BJ (cell line): ENCODE data around the gene CARD10. TPM values are rescaled to one million over a fixed set of nuclear protein-coding genes. Genes with fewer than 3 reads are reported as not detected.

Source experiments
- CTCF ChIA-PET: fragments of 350-600 bp; formaldehyde crosslinking; extraction: SDS; loops from one replicate; lab custom pipeline; 2021; ENCODE audit warnings: antibody characterized with exemption, inconsistent platforms; lab: Yijun Ruan, JAX
- POLR2A ChIA-PET: fragments of 300-600 bp; sonication (Branson Sonifier 250); formaldehyde crosslinking; extraction: SDS; loops from one replicate; lab custom pipeline; 2021; ENCODE audit warnings: antibody characterized with exemption; lab: Charles Lee
- DNase-seq: peaks from one replicate; pipeline ENCODE4 v3.0.0-alpha.2; 2011; ENCODE audit warnings: low read depth
- H3K27me3 ChIP-seq: 2 replicates; pipeline ENCODE4 v1.6.0; 2011; ENCODE audit warnings: low read length; ENCODE audit not compliant: control insufficient read depth, insufficient read depth
- H3K36me3 ChIP-seq: 2 replicates; pipeline ENCODE4 v1.5.1; 2011; ENCODE audit warnings: low read length; ENCODE audit not compliant: control insufficient read depth, insufficient read depth
- H3K4me3 ChIP-seq: 2 replicates; pipeline ENCODE4 v1.5.1; 2011; ENCODE audit warnings: low read depth, mild to moderate bottlenecking, control low read depth, low read length
- polyA plus RNA-seq: library from polyadenylated mRNA; depleted of rRNA; stranded (reverse); fragments of >200 nt; gene quantifications from 2 replicates; pipeline ENCODE4 v1.2.3, GENCODE V29; 2011
- TF ChIP-seq, protein P1 (sequence below): IDR thresholded peaks from 2 replicates; pipeline ENCODE4 v1.5.1; 2011; ENCODE audit warnings: low read depth, mild to moderate bottlenecking, control low read depth, inconsistent platforms, low read length, moderate library complexity; ENCODE audit not compliant: insufficient read depth

CARD10 gene
- polyA plus RNA-seq, 1 experiment, result 4.5 TPM

DNA sequence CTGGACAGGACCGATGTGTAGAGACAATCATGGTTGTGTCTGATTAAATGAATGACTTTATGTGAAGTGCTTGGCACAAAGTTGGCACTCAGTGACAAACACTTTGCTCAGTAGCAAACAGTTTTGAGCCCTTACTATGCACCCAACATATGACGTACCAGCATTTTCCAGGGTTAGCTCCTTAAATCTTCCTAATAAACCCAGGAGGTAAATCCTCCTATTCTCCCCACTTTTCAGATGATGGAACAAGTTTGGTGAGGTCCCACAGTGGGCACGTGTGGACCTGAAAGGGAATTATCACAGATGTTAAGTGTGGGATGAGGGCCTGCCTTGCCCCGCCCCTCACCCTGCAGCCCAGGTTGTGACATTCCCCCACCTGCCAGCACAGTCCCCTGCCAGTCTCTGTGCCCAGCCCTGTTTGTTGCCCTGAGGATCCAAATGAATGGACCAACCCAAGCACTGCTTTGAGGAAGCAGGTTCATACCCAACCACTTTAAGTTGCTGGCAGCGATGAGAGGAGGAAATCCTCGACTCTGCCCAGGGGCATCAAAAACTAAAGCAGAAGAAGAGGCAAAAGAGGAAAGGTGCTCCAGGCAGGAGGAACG lies 6.6 kb upstream of the CARD10 start:
- ChIA-PET POLR2A (no interaction called here), CTCF (interaction anchor here (1.2 to 4.4 kb wide), 3 partner anchors 13 to 208 kb away, joined by 3 to 19 read pairs (median 5); no protein-coding TSS in a partner anchor)

DNA sequence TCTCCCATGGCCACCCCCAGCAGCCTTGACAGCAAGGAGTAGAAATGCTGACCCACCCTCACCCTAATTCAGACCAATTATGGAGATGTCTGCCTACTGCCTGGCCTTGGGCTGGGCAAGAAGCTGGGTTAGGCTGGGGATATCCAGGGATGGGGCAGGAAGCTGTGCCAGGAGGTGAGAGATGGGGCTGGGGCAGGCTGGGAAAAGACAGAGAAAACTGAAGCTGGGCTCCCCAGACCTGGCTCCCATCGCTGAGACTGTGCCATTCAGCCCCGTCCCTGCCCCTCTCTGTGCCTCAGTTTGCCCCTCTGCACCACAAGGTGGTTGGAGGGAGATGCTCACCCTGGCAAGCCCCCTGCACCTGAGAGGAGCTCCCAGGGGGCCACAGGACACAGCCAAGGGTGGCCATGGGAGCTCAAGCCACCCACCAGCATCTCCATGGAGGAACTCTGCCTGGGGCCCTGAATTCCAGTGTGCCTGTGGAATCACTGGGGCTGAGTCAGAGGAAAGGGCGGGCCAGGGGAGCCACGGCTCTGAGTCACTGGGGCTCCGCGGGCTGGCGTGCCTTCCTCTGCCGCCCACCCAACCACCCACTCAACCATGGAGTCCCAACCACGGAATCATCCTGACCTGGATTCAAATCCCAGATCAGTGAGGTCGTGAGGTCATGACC lies 6.0 kb upstream of the CARD10 start:
- TF ChIP-seq, protein P1, sequence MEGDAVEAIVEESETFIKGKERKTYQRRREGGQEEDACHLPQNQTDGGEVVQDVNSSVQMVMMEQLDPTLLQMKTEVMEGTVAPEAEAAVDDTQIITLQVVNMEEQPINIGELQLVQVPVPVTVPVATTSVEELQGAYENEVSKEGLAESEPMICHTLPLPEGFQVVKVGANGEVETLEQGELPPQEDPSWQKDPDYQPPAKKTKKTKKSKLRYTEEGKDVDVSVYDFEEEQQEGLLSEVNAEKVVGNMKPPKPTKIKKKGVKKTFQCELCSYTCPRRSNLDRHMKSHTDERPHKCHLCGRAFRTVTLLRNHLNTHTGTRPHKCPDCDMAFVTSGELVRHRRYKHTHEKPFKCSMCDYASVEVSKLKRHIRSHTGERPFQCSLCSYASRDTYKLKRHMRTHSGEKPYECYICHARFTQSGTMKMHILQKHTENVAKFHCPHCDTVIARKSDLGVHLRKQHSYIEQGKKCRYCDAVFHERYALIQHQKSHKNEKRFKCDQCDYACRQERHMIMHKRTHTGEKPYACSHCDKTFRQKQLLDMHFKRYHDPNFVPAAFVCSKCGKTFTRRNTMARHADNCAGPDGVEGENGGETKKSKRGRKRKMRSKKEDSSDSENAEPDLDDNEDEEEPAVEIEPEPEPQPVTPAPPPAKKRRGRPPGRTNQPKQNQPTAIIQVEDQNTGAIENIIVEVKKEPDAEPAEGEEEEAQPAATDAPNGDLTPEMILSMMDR, result no peak
- Histone ChIP-seq H3K27me3 (no peaks in the 10 kb centered on the region), H3K4me3 (no peak overlapping the region), H3K36me3 (no peaks in the 10 kb centered on the region)
- peak; percentile 50 for DNase-seq
- ChIA-PET POLR2A (no interaction called here), CTCF (interaction anchor here (1.2 to 4.4 kb wide), 4 partner anchors 14 to 207 kb away, joined by 3 to 19 read pairs (median 4); no protein-coding TSS in a partner anchor)

More for the DNA sequence above, 6.6 kb upstream of the CARD10 start:
- H3K4me3 ChIP-seq, result no peak overlapping the region
- no peaks in the 10 kb centered on the region for H3K36me3 ChIP-seq
- no peaks in the 10 kb centered on the region for H3K27me3 ChIP-seq
- TF ChIP-seq, protein P1, result no peak
- no peak for DNase-seq

DNA sequence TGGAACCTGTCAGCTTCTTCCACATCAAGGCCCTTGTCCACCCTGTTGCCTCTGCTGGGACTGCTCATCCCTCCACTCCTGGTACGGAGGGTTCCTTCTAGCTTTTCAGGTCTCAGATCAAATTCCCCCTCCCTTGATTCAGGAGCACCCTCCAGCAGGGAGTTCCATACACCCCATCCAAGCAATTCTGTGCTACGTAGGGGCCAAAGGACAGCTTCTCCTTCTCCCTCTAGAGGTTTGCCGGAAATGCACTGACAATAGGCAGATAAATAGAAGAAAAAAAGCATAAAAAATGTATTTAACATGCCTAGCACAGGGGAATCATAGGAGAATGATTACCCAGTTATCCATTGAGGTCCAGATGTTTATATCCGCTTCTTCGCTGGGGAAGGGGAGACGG lies 3.3 kb upstream of the CARD10 start:
- POLR2A ChIA-PET, result no interaction called here
- Histone ChIP-seq H3K4me3 (no peak overlapping the region), H3K27me3 (no peaks in the 10 kb centered on the region), H3K36me3 (no peaks in the 10 kb centered on the region)
- DNase-seq, result no peak
- CTCF ChIA-PET, result no interaction called here
- TF ChIP-seq, protein P1, result no peak

DNA sequence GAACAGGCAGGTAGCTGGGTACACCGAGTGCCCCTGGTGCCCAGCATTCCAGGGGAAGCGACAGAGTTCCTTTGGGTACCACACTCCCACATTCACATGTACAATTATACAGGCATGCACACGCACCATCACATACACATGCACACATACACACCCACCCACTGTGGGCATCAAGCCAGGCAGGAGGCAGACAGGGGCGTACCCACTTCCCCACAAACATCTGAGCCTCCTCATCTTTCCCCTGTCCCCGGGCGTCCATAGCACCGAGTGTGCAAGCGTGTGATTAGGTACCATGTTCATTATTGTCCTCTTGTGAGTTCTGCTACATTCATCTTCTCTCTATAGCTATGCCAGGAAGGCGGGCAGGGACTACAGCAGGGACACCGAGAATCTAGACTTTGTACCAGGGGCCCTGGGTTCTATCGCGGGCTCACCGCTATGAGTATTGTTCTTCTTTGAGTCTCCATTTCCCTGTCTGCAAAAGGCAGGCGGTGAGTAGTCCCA lies 2.1 kb upstream of the CARD10 start:
- CTCF ChIA-PET, result interaction anchor here (2.4 kb wide), 1 partner anchor 18 kb away, joined by 12 read pairs; no protein-coding TSS in a partner anchor
- Histone ChIP-seq H3K36me3 (no peaks in the 10 kb centered on the region), H3K27me3 (no peaks in the 10 kb centered on the region), H3K4me3 (no peak overlapping the region)
- DNase-seq, result no peak
- TF ChIP-seq, protein P1, result no peak
- POLR2A ChIA-PET, result no interaction called here

DNA sequence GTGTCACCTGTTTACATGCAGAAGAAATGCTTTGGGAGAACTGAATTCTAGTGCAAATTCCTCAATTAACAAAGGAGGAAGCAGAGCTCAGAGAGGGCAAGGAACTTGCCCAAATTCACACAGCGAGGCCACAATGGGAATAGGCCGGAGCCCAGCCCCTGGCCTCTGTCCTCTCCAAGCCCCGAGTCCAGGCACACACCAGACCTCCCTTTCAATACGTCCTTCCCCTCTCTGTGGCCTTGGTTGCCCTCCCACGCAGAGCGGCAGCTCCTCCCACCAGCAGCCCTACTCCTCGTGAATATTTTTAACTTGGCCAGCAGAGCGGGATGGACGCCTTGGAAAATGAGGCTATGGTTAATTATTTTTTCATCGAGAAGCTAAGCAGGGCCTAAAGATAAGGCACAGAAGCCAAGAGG lies 1.6 kb upstream of the CARD10 start:
- Histone ChIP-seq H3K4me3 (no peak overlapping the region), H3K27me3 (no peaks in the 10 kb centered on the region), H3K36me3 (no peaks in the 10 kb centered on the region)
- no peak for DNase-seq
- TF ChIP-seq, protein P1, result no peak
- ChIA-PET POLR2A (no interaction called here), CTCF (interaction anchor here (2.4 kb wide), 1 partner anchor 19 kb away, joined by 12 read pairs; no protein-coding TSS in a partner anchor)
